ENCODE measurements around the gene ZNF385B.

GRCh38 chr2:179412112-179412511 lies 449.3 kb downstream of the ZNF385B start:
- no peak for TF ChIP-seq EZH2 (optimal IDR thresholded peaks at IDR 0.05; ENCODE audit: low read depth, low read length)
- TF ChIP-seq CTCF (IDR thresholded peaks at IDR 0.05; ENCODE audit: low read length) = no peak
- TF ChIP-seq EZH2phosphoT487 (IDR thresholded peaks at IDR 0.05; ENCODE audit: low read length) = no peak

All from MM.1S (cell line).